TTC549 (cell line): ENCODE results near the gene ASB2.

Source experiments
- FAIRE-seq: peaks from 2 replicates; lab custom pipeline; 2012; peaks lifted over from hg19 to GRCh38; lab: Jason Lieb, UNC

Gene ASB2

GRCh38 chr14:93960774-93961438 lies 15.5 kb downstream of the ASB2 start:
- no peak for FAIRE-seq

DNA sequence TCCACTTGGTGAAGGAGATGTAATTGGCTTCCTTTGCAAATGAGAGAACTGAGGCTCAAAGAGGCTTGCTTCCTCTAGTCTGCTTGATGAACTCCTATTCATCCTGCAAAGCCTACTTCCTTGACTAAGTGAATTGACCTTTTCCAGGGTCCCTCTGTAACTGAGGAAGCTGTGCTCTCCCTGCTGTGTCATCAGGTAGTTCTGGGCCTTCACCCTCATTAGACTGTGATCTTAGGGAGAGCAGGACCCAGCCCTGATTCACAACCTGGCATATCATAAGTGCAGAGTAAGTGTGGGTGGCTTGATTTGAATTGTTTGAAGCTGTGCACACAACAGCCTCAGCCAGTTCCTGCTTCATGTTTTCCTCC lies 16.3 kb downstream of the ASB2 start:
- FAIRE-seq, result no peak

DNA sequence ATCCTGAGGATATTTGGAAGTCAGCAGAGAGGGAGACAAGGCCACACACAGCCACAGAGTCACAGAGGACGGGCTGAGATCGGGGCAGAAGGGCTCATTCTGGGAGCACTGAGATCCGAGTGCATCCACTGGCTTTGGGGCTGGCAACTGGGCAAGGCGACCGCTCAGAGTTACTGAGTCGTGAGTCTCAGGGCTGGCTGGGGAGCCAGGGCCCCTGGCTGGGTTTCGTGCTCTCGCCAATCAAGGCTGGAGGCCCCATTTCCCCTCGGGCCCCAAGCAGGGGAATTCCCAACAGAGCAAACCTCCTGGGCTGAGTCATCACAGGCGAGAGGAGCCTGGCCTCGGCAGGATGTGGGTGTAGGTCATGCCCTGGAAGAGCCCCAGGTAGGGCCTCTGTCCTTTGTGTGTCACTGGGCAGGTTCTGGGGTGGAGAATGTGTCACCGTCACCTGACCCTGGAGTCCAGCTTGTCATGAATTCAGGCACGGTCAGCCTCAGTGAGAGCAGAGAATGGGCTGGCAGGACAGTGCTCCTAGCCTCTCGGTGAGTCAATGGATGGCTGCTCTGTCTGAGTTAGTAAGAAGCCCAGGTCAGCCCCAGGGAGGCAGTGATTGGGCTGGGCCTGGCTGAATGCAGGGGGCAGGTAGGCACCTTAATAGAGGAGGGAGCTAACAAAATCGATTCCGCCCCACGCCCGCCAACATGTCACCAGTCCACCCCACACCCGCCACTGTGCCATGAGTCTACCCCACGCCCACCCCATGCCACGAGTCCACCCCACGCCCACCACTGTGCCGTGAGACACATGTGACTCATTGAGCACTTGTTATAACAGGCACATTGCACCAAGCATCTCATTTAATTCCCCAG lies 16.9 kb downstream of the ASB2 start:
- no peak for FAIRE-seq

DNA sequence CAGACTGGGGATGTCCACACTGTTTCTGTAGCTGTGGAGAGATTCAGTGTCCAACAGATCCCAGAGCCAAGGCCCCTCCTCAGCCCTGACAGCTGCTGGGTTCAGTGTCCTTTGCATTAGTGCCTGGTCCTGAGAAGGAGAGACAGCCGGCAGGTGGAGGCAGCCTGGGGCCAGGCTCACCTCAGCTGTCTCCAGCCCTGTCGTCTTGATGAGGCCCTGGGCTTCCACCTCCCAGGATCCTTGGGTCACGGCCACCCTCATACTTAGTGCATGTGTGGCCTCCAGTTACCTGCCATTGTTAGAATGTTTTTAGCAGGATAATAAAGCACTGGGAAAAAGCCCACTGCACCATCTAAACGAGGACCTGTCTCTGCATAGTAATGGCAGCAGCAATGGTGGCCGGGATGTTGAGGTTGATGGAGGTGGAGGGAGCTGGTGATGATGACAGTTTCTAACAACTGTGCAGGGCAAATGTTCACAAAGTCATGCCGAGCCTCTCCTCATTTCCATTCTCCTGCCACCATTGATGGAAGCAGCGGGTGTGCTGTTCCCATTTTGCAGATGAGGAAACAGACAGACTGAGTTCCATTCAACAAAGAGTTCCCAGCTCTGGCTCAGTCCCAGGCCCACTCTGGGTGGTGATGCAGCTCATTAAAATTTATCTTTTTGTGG lies 17.7 kb downstream of the ASB2 start:
- no peak for FAIRE-seq

DNA sequence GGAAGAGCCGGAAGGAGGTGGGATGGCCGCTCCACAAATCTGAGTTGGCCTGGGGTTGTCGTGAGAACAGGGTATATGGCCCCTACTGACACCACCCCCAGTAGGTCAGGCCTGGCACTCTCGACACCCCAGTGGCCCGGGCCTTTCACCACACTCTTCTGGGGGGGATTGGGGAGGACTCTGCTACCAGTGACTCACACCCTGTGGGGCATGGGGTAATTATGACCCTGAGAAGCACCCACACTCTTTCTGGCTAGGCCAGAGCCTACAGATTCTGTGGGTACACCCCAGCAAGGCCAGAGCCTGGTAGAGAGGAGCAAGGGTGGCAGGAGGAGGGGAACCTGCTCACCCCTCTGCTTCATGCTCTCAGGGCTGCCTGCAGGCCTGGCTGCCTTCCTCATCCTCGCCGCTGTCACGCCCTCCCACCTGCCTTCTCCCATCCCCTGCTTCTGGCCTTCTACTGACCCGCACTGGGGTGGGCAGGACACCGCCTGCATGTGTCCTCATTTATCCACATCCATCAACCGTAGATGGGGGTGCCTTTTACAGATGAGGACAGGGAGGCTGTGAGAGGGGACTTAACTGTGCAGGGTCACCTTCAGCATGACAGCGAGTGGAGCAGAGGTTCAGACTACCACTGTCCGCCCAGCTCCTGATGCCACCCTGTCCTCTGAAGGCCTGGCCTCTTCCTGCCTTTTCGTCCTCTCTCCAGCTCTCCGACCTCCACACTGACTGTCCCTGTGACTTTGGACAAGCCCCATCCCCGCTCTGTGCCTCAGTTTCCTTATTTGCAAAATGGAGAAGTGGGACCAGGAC lies 18.4 kb downstream of the ASB2 start:
- FAIRE-seq, result no peak

DNA sequence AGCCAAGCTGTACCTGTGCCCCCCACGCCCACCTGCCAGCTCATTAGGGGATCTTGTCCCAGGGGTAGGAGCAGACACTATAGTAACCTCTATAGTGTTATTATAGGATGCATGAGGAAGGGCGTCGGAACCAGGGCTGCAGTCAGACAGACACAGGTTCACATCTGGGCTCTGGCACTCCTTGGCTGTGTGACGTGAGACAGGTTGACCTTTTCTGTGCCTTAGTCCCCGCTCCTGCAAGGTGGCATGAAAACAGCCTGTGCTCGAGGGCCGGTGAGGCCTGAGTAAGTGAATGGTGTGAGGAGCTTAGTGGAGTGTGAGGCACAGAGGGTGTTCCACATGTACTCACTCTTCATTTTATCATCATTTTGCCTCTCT lies 19.0 kb downstream of the ASB2 start:
- no peak for FAIRE-seq

GRCh38 chr14:93956514-93957332 lies 19.6 kb downstream of the ASB2 start:
- no peak for FAIRE-seq

GRCh38 chr14:93955850-93956481 lies 20.4 kb downstream of the ASB2 start:
- no peak for FAIRE-seq

DNA sequence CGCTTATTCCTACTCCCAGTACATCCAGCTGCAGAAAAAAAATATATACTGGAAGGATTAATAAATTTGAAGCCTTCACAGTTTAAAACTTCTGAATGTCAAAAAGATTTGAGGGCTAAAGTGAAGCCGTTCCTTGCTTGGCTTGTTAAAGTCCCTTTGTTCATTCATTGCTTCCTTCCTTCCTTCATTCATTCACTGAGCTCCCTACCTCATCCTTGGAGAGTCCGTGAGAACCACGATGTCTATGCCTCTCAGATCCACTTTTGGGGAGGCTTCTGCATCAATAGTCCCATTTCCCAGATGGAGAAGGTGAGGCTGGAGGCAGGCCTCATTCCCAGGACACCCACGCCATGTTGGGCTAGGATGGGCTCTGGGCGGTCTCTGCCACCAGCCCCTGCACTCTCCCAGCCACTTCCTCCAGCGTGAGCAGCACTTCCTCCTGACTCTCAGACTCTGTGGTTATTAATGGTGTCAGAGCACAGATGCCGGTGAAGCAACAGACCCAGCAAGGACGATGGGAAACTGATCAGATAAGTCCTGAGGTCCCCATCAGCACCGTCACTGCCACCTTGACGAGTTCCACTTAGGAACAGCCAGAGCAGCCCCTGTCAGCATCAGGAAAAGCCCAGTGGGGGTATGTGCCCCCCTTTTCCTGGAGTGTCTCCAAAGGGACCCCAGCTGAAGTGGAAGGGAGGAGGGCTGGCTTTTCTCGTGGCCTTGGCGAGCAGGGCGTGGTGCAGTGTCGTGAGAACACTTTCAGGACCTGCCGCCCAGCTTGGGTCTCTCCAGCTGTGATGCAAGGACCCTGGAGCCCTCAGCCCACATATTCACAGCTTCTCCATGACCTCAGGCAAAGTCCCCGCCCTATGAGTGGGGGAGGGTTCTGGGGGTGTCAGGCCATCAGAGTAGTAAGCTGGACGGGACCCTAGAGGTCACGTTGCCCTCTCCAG lies 21.2 kb downstream of the ASB2 start:
- FAIRE-seq, result no peak

DNA sequence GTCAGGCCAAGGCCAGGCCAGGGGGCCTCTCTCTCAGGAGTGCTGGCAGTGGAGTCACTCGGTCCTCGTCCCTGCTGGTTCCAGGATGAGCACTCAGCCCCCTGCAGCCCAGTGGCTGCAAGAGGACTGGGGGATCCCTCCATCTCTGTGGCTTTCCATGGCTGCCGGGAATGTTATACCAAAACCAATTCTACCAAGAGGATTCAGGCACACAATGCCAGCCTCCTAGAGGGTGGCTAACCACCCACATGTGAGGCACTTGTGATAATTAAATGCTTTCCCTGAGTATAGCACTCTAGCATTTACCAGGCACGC lies 21.9 kb downstream of the ASB2 start:
- no peak for FAIRE-seq

- no peak for FAIRE-seq
These were observed 22.4 kb downstream of the ASB2 start for GRCh38 chr14:93953739-93954515.

- no peak for FAIRE-seq
These were observed 23.1 kb downstream of the ASB2 start for GRCh38 chr14:93953263-93953662.

- FAIRE-seq, result no peak
These were observed 23.5 kb downstream of the ASB2 start for GRCh38 chr14:93952829-93953228.

- no peak for FAIRE-seq
These were observed 24.5 kb downstream of the ASB2 start for GRCh38 chr14:93951635-93952540.

- no peak for FAIRE-seq
These were observed 25.3 kb downstream of the ASB2 start for GRCh38 chr14:93950948-93951634.

DNA sequence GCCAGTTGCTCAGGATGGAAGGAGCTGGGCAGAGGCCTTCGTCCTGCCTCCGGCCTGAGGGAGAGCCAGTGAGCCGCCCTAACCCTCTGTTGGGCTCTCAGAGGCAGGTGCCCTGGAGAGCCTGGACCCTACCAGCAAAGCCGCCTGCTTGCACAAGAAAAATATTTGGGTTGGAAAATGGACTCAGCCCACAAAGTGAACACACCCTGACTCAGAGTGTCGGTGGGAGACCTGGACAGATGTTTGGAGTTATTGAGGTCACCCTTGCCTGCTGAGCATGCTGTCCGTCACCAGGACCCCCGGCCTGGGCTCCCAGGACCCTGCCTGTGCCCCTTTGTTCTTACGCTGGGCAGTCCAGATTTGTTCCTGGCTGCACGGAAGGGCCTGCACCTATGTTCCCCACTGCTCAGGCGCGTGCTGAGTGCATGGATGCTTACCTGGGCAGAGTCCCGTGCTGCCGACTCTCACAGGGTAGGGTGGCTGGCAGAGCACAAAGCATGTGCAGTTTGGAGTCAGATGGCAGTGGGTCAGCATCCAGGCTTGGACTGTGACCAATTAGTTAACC lies 26.8 kb downstream of the ASB2 start:
- no peak for FAIRE-seq

DNA sequence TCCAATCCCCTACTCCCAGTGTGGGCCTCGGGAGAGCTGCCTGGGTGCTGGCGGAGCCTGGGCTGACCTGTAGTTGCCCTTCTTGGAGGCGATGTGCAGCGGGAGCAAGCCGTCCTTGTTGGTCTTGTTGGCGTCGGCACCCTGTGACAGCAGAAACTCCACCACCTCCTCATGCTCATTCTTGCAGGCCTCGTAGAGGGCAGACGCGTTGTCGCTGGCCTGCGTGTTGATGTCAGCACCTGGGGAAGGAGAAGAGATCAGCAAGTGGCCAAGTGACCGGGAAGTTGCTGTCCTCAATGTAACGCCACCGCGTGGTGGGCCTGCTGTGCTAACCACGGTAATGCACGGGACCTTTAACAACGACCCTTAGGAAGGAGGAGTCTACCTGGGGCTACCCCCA lies 29.1 kb downstream of the ASB2 start:
- FAIRE-seq, result no peak
